ENCODE measurements around the gene SRD5A1.
"Not testable (repeated sequence)": the region's sequence is repeated elsewhere in the genome, so short reads cannot be mapped to it uniquely, and the experiment has no call there.

Gene SRD5A1

GRCh38 chr5:6645571-6646362 is 12.5 kb downstream of the SRD5A1 start:
- not testable (repeated sequence) for DNase-seq (ENCODE audit: low spot score)

DNA sequence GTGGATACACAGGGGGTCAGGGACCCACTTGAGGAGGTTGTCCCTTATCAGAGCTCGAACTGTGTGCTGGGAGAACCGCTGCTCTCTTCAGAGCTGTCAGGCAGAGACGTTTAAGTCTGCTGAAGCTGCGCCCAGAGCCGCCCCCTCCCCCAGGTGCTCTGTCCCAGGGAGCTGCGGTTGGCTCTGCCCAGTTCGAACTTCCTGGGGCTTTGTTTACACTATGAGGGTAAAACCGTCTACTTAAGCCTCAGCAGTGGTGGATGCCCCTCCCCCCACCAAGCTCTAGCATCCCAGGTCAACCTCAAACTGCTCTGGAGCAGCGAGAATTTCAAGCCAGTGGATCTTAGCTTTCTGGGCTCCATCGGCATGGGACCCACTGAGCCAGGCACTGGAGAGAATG is 15.9 kb downstream of the SRD5A1 start:
- no peak for DNase-seq (ENCODE audit: low spot score)

GRCh38 chr5:6649681-6650080 is 16.4 kb downstream of the SRD5A1 start:
- no peak for DNase-seq (ENCODE audit: low spot score)

GRCh38 chr5:6652025-6652424 is 18.8 kb downstream of the SRD5A1 start:
- DNase-seq (ENCODE audit: low spot score): no peak

DNA sequence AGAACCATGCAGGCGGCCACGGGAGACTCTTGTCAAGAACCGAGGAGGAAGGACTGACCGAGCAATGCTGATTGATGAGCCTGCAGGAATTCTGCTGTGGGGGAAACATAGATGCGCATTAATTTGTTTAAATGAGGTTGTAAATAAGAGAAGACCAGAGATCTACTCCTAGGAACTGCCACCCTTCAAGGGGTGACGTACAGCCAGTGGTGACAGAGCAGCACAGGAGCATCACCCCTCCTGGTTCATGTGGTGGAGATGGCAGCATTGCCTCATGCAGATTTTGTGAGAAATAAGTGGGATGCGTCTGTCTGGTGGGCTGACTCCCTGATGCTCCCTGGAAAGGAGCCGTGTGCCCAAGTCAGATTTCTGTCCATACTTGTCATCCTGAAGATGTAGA is 22.2 kb downstream of the SRD5A1 start:
- no peak for DNase-seq (ENCODE audit: low spot score)

DNA sequence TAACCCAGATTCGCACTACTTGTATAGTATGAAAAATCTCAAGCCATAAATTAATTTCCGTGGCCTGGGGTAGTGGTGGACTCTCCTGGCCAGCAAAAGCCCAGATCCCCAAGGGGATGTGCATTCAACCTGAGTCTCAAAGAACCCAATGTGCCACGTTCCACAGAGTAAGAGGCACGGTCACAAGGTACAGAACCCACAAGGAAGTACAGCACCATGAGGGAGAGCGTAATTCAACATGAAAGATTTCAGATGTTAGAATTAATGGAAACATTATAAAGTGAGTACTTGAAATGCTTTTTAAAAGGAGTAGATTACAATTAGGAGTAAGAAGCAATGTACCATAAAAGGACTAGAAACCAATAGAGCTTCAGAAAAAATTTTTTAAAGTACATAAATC is 23.4 kb downstream of the SRD5A1 start:
- no peak for DNase-seq (ENCODE audit: low spot score)

- DNase-seq (ENCODE audit: low spot score): peak; percentile 24
Observed at GRCh38 chr5:6659941-6660684, 26.9 kb downstream of the SRD5A1 start.

- DNase-seq (ENCODE audit: low spot score): no peak
Observed at GRCh38 chr5:6660688-6661087, 27.4 kb downstream of the SRD5A1 start.

- no peak for DNase-seq (ENCODE audit: low spot score)
Observed at GRCh38 chr5:6666762-6667161, 33.5 kb downstream of the SRD5A1 start.

DNA sequence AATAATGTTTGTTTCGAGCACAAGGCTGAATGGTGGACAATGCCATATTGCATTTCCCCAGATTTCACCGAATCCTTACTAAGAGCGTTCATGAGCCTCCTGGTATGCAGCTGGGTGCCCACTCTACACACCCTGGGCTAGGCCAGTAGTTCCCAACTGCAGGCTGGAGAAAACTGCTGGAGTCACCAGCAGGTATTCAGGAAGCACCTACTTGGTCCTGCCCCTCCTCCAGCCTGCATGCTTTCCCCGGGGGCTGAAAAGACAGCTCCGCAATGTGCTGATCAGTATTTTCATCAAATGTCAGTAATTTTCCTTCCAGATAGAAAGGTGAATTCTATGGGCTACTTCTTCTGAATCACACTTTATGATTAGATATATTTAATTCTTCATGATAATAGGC is 34.4 kb downstream of the SRD5A1 start:
- no peak for DNase-seq (ENCODE audit: low spot score)

DNA sequence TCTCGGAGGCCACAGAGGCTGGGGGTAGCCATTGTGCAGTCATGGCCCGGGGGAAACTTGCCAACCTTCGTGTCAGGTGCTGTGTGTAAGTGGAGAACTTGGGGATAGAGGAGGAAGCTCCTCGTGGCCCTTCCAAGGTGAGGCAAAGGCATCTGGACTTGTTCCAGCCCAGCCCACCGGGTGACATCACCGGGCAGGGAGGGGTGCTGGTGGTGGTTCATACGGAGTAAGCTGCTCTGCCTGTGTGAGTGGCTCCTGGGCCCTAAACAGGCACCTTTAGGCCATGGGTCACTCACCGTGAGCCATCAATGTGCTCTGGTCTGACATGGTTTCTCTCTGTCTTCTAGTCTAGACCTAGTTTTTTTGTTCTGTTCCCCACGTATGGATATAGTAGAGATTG is 35.5 kb downstream of the SRD5A1 start:
- DNase-seq (ENCODE audit: low spot score): not testable (repeated sequence)

GRCh38 chr5:6673031-6673430 is 39.8 kb downstream of the SRD5A1 start:
- DNase-seq (ENCODE audit: low spot score): no peak

DNA sequence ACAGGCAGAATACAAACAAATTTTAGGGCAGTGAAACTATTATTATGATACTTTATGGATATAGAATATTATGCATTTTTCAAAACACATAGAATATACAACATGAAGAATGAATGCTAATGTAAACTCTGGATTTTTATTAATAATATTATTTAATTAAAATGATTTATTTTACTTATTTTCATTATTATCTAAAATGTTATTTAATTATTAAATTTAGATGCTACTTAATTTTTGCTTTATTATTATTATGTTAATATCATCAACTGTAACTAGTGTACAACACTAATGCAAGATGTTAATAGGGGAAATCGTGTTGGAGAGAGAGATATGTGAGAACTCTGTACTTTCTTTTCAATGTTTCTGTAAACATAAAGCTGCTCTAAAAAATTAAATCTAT is 40.7 kb downstream of the SRD5A1 start:
- DNase-seq (ENCODE audit: low spot score): no peak

DNA sequence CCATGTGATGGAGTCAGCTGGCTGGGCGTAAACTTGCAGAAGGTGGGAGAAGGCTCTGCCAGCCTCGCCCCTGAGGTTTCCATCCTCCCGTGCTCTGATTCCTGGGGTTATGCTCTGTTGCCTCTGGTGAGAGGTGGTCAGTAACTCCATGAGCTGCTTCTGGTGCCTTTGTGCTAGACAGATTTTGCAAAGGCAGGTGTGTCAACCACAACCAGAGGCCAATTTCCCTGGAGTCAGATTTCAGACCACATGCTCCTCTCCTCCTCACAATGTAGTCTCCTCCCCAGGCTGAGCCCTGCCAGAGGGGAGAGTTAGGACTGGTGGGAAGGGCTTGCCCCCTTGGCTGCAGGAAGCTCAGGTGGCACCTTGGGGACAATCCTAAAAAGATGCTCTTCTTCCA is 41.2 kb downstream of the SRD5A1 start:
- DNase-seq (ENCODE audit: low spot score): no peak

DNA sequence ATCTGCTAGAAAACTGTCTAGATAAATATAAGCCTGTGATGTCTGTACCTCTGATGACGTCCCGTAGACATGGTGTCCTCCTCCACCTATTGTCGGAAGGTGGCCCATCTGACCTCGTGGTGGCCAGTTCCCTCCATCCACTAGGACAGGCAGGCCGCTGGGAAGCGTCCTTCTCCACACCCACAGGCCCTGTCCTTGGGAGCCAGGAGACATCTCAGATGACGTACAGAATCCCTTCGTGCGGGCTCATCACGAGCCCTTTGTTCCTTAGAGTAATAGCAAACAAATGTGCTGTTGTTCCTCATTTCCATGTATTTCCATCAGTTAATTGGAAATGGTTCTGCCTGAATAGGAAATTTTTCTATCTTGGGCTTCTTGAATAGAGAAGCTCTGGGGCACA is 41.6 kb downstream of the SRD5A1 start:
- no peak for DNase-seq (ENCODE audit: low spot score)

DNA sequence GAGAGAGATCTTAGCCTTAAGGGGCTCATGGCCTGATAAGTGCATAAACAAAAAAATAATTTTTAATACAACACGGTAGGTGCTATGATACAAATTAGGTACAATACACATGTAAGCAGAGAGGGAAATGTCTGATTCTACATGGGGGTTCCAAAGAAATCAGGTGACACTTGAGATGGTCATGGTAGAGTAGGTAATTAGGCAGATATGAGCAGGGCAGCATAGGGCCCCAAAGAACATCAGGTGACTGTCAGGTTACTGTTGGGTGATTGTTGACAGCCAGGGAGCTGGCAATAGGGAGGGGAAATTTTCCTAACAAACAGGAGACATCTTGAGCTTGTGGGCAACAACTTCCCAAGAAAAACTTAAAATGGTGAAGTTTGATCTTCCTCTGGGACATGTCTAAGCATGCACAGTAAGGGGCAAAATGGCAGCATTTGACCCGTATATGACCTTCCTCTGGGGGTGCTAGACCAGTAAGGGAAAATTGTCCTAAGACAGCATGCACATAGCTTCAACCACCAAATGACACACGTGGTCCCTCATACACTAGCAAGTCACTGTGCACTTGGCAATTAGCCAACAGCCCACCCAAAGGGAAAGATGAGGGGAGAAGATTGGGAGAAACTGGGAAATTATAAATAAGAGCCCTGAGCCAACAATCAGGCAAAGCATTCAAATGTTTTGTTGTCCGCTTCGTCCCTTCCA is 42.7 kb downstream of the SRD5A1 start:
- no peak for DNase-seq (ENCODE audit: low spot score)

GRCh38 chr5:6676702-6677101 is 43.5 kb downstream of the SRD5A1 start:
- peak; percentile 8 for DNase-seq (ENCODE audit: low spot score)

DNA sequence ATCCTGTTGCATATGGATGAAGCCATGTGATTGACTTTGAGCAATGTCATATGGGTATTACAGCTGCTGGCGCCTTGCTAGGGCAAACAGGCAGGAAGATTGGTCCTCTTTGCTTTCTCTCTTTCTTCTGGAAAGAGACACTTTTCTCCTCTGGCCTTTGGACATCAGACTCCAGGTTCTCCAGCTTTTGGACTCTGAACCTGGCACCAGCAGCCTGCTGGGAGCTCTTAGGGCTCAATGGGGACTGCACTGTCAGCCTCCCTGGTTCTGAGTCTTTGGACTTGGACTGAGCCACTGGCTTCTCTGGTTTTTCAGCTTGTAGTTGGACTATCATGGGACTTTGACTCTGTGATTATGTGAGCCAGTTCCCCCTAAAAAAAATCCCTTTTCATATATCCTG is 45.1 kb downstream of the SRD5A1 start:
- no peak for DNase-seq (ENCODE audit: low spot score)

GRCh38 chr5:6680922-6681321 is 47.7 kb downstream of the SRD5A1 start:
- DNase-seq (ENCODE audit: low spot score): no peak

DNA sequence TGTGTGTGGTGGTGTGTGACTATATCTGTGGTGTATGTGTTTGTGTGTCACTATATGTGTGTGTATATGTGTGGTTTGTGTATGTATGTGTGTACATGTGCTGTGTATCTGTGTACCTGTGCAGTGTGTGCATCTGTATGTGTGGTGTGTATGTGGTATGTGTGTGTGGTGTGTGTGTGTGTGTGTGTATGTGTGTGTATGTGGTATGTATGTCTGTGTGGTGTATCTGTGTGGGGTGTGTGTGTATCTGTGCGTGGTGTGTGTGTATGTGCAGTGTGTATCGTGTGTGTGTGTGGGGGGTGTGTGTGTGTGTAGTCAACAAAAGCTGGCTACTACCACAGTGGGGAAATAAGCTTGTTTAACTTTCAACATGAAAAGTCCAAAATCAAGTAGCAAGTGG is 48.4 kb downstream of the SRD5A1 start:
- DNase-seq (ENCODE audit: low spot score): no peak

DNA sequence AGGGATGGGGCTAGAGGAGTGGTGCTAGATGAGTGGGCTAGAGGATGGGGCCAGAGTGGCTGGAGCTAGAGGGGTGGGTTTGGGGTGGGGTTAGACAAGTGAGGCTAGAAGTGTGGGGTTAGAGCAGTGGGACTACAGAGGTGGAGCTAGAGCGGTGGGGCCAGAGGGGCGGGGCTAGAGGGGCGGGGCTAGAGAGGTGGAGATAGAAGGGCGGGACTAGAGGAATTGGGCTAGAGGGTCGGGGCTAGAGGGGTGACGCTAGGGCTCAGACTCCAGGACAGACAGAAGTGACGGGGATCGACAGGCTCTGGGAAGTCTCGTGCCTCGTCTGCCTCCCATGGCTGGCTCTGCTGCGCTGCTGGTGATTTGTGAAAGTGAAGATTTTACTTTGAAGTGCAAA is 49.0 kb downstream of the SRD5A1 start:
- DNase-seq (ENCODE audit: low spot score): no peak

DNA sequence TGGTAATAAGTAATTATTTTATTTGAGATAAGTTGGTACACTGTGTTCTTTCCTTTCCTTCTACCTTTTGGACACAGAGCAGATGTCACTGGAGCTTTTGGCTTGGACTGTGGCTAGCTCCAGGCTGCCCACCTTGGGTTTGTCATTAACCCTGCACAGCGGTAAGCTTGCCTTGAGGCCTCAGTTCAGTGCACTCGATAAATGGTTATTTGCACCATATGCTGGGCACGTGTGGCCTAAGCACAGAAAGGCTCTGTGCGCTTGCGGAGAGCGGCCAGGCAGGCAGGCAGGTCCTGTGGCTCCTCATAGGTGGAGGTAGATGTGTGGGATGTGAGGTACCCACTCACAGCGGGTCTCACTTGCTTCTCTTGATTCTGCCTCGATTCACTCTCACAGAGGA is 50.0 kb downstream of the SRD5A1 start:
- DNase-seq (ENCODE audit: low spot score): no peak

GRCh38 chr5:6684075-6684474 is 50.8 kb downstream of the SRD5A1 start:
- no peak for DNase-seq (ENCODE audit: low spot score)

Measured in LoVo (cell line).